SU-DHL-6 (cell line): Measurements from ENCODE around the gene WDR64.

Source experiments
- H2AFZ ChIP-seq: fragments of 200-600 bp; sonication (generic); 2 replicates; pipeline ENCODE4 v1.6.1; 2014; ENCODE audit warnings: low read depth, mild to moderate bottlenecking, moderate library complexity, mixed read lengths, antibody characterized with exemption, low read length; ENCODE audit not compliant: severe bottlenecking
- H3F3A ChIP-seq: fragments of 200-600 bp; shearing (Covaris generic); 2 replicates; pipeline ENCODE4 v1.6.0; 2016; ENCODE audit warnings: antibody characterized with exemption, mild to moderate bottlenecking; ENCODE audit not compliant: insufficient read depth
- H3K27ac ChIP-seq: fragments of 200-600 bp; sonication (generic); 2 replicates; pipeline ENCODE4 v1.5.1; 2016; ENCODE audit warnings: low read depth, mild to moderate bottlenecking, low read length, moderate library complexity, mixed read lengths
- H3K27me3 ChIP-seq: fragments of 200-600 bp; sonication (generic), shearing (Covaris generic); 2 replicates; pipeline ENCODE4 v1.6.0; 2014; ENCODE audit warnings: mild to moderate bottlenecking, low read length
- H3K36me3 ChIP-seq: fragments of 200-600 bp; sonication (generic); 2 replicates; pipeline ENCODE4 v1.6.1; 2014; ENCODE audit warnings: mild to moderate bottlenecking, low read length, mixed read lengths
- H3K4me2 ChIP-seq: fragments of 300-600, 200-600 bp; shearing (Covaris generic), sonication (generic); 2 replicates; pipeline ENCODE4 v1.6.0; 2014; ENCODE audit warnings: low read length, low read depth, mild to moderate bottlenecking; ENCODE audit not compliant: poor library complexity, severe bottlenecking
- H3K4me3 ChIP-seq: fragments of 200-600 bp; sonication (generic); 2 replicates; pipeline ENCODE4 v1.5.1; 2014; ENCODE audit warnings: antibody characterized with exemption, low read length, mild to moderate bottlenecking, mixed read lengths; ENCODE audit not compliant: insufficient read depth, poor library complexity, severe bottlenecking
- H3K79me2 ChIP-seq: fragments of 200-600 bp; sonication (generic); 2 replicates; pipeline ENCODE4 v1.6.1; 2014; ENCODE audit warnings: mild to moderate bottlenecking, low read length, moderate library complexity; ENCODE audit not compliant: insufficient read depth
- H3K9ac ChIP-seq: fragments of 200-600 bp; sonication (generic); 2 replicates; pipeline ENCODE4 v1.7.0; 2014; ENCODE audit warnings: mild to moderate bottlenecking, low read length
- H3K9me2 ChIP-seq: fragments of 200-600 bp; sonication (generic); replicated peaks from 2 replicates; pipeline ENCODE4 v1.6.1; 2014; ENCODE audit warnings: low read length; ENCODE audit not compliant: insufficient read depth
- H3K9me3 ChIP-seq: fragments of 200-600 bp; sonication (generic); 2 replicates; pipeline ENCODE4 v1.6.1; 2014; ENCODE audit warnings: low read length, mixed read lengths; ENCODE audit not compliant: insufficient read depth
- H4K20me1 ChIP-seq: fragments of 200-600 bp; sonication (generic); 2 replicates; pipeline ENCODE4 v1.6.1; 2014; ENCODE audit warnings: low read depth, mild to moderate bottlenecking, antibody characterized with exemption, low read length, moderate library complexity, mixed read lengths
- CTCF ChIP-seq: fragments of 200-600 bp; sonication (generic); IDR thresholded peaks from one replicate; pipeline ENCODE4 v1.5.1; 2017; ENCODE audit warnings: antibody characterized with exemption, mild to moderate bottlenecking, low read length, moderate library complexity; ENCODE audit not compliant: insufficient read depth, poor library complexity, severe bottlenecking
- EZH2phosphoT487 ChIP-seq: fragments of 200-600 bp; sonication (generic), shearing (Covaris generic); conservative IDR thresholded peaks from 2 replicates; pipeline ENCODE4 v1.6.1; 2018; ENCODE audit warnings: mild to moderate bottlenecking, antibody characterized with exemption, low read length, moderate library complexity, mixed read lengths

WDR64 gene

GRCh38 chr1:241787691-241788090 lies 135.6 kb downstream of the WDR64 start:
- Histone ChIP-seq H3K79me2 (no peaks in the 10 kb centered on the region), H3K9ac (no peak overlapping the region), H3K9me2 (no peaks in the 10 kb centered on the region), H3F3A (no peaks in the 10 kb centered on the region), H3K27me3 (no peaks in the 10 kb centered on the region), H3K27ac (no peak overlapping the region), H3K36me3 (no peaks in the 10 kb centered on the region), H3K4me3 (no peak overlapping the region), H3K4me2 (no peak overlapping the region), H3K9me3 (no peaks in the 10 kb centered on the region), H2AFZ (no peak overlapping the region), H4K20me1 (no peaks in the 10 kb centered on the region)
- TF ChIP-seq CTCF (no peak), EZH2phosphoT487 (no peak)

GRCh38 chr1:241789061-241789460 lies 137.0 kb downstream of the WDR64 start:
- Histone ChIP-seq H3F3A (no peaks in the 10 kb centered on the region), H3K4me3 (no peak overlapping the region), H3K9ac (no peak overlapping the region), H4K20me1 (no peaks in the 10 kb centered on the region), H3K27me3 (no peaks in the 10 kb centered on the region), H3K9me3 (no peaks in the 10 kb centered on the region), H3K79me2 (no peaks in the 10 kb centered on the region), H2AFZ (no peak overlapping the region), H3K36me3 (no peaks in the 10 kb centered on the region), H3K9me2 (no peaks in the 10 kb centered on the region), H3K4me2 (no peak overlapping the region), H3K27ac (no peak overlapping the region)
- no peak for TF ChIP-seq CTCF
- TF ChIP-seq EZH2phosphoT487: no peak

DNA sequence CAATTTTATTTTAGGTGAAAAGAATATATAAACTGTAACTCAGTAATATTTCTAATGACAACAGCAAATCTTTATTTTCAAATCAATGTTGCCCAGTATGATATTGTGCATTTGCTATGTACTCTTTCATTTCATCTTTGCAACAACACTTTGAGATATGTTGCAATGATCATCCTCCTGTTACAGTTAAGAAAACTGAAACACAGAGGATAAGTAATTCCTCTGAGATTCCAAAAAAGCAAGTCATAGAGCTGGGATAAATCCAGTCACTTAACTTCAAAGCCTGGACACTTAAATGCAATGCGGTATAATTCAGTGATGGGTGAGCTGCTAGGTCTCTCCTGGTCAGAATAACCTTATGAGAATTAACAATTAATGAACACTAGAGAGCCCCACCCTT lies 147.3 kb downstream of the WDR64 start:
- Histone ChIP-seq H4K20me1 (no peaks in the 10 kb centered on the region), H3K9me3 (no peaks in the 10 kb centered on the region), H2AFZ (no peak overlapping the region), H3K36me3 (no peaks in the 10 kb centered on the region), H3K4me2 (no peak overlapping the region), H3F3A (no peaks in the 10 kb centered on the region), H3K9ac (no peak overlapping the region), H3K4me3 (no peak overlapping the region), H3K27me3 (no peaks in the 10 kb centered on the region), H3K79me2 (no peaks in the 10 kb centered on the region), H3K27ac (no peak overlapping the region), H3K9me2 (no peaks in the 10 kb centered on the region)
- TF ChIP-seq EZH2phosphoT487 (no peak), CTCF (no peak)
